NCI-H128 (cell line): ENCODE measurements around the gene GPSM1.

ENCODE experiments used
- DNase-seq: peaks from one replicate; lab custom pipeline; 2025; ENCODE audit not compliant: unreplicated experiment; lab: John Stamatoyannopoulos, UW

The GPSM1 gene

DNA sequence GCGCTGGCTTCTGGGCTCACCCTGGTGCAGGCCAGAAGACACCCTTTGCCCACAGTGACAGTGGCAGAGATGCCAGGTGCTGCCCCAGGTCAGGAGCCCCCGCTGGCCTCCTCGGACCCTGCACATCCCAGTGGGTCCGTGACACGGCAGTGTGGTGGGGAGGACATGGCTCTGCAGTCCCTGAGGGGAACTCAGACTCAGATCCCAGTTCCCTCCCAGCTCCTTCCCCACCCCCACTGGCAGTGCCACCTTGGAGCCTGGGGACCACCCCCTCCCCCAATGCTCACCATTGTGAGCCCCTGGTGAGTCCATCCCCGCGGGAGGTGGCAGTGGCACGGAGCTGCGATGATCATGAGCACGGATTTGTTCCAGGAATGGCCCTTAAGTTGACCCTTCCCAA lies 22.9 kb upstream of the GPSM1 start:
- DNase-seq: no peak

- no peak for DNase-seq
Measured at GRCh38 chr9:136304981-136305380, 22.4 kb upstream of the GPSM1 start.

- no peak for DNase-seq
Measured at GRCh38 chr9:136305804-136306203, 21.5 kb upstream of the GPSM1 start.

GRCh38 chr9:136306211-136307208 lies 20.8 kb upstream of the GPSM1 start:
- no peak for DNase-seq

DNA sequence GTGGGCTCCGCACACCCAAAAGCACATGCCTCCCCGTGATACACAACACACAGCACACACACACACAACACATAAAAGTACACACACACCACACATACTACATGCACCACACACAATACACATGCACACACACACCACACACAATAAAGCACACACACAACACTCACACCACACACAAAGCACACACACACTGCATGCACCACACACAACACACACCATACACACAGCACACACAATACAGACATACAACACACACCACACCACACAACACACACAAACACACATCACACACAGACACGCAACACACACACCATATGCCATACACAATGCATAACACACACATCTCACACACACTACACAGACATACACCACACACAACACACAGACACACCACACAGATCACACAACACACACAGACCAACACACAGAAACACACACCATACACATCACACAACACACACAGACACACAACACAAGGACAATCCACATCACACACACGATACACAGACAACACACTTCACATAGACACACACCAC lies 20.1 kb upstream of the GPSM1 start:
- DNase-seq: no peak

GRCh38 chr9:136308006-136308701 lies 19.2 kb upstream of the GPSM1 start:
- DNase-seq: no peak

DNA sequence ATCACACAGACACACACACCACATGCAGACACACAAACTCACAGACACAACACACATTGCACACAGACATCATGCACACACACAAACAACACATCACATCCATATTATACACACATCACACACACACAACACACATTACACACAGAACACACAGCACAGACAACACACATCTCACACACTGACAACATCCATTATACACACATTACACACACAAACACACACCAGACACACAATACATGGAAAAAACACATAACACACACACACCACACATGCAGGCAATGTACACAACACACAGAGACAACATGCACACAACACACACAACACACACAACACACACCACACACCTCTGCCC lies 18.7 kb upstream of the GPSM1 start:
- DNase-seq: no peak

DNA sequence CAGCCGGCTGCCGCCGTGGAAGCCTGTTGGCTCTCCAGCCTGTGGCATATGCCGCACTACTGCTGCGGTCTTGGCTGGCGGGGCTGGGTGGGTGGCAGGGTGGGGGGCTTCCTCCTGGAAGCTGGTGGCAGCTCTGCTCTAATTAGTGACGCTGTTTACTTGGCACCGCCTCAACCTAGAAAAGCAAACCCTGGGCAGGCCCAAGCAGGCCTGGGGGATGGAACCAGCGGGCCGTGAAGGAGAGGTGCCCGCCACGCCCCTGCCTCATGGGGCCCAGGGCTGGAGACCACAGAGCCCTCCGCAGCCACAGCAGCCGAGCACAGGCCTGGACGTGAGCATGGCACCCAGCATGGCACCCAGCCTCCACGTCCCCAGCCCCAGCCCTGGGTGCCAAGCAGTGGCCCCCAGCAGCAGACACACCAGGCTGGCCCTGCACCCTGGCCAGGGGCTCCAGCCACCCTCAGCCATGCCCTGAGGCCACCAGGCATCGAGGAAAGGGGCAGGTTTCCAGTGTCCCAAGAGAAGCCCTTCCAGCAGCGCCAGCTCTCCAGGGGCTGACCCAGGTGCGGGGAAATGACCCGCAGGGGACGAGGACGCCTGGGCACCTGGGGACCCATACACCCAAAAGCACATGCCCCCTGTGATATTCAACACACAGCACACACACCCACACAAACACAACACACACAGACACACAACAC lies 18.1 kb upstream of the GPSM1 start:
- peak; percentile 74 for DNase-seq

GRCh38 chr9:136309806-136310220 lies 17.5 kb upstream of the GPSM1 start:
- no peak for DNase-seq

DNA sequence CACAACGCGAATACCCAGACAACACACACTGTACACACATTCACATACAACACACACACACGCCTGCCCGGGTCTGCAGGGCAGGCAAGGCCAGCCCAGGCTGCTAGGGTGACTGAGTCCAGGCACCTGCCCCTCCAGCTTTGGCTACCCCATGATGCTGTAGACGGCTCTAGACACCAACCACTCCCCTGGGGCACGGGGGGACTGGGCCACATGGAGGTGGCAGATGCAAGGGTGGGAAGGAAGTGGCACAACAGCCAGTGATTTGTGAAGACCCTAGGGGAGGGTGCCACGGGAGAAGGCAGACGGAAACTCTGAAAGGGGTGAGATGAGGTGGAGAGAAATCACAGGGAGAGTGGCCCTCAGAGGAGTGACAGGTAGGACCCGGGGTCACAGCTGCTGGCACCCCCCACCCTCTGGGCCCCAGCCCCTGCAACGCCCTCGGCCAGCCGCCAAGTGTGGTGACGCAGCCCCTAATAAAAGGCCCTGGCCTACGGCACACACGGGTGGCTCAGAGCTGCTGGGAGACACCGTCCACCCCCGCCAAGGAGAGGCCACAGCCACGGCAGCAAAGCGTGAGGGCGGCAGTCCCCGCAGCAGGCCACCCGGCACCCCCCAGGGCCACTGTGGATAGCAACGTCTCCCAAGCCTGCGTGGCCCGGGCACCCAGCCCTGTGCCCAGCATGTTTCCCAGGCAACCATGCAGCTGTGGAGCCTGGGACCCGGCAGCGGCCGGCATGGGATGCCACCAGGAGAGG lies 16.9 kb upstream of the GPSM1 start:
- no peak for DNase-seq

DNA sequence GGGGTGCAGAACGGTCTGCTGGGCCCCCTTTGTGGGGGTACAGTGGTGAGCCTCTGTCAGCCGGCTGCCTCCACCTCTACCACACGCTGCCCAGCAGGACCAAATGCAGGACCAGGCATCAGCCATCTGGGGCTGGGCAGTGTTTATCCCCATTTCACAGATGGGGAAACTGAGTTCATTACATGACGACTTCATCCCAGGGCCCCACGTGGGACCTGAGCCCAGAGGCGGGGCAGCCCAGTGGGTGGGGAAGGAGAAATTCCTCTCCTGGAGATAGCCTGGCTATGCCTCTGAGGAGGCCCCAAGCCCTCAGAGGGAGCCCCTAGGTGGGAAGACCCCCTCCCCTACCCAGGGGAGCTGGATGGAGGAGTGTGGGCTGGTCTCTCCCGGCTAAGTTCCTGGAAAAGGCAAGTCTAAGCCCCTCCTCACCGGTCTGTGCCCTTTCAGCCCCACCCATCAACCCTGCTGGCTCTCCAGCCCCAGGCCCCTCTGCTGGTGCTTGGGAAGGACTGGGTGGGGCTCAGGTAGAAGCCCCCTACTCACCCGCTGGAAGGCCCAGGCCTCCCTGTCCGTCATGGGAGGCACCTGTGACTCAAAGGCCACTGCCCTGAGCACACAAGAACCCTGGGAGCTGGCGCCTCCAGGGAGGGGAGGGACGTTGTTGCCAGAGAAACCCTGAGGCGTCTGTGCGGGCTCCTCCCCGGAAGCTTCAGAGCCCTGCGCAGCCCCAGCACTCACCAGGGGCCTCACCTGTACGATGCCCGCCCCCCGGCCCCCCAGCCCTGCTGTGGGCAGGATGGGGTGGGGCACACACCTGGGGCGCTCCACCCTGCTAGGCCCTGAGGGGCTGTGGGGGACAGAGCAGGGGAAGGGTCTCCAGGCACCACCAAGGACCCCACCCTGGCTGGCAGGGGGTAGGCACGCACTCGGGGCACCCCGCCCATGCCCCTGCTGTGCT lies 16.0 kb upstream of the GPSM1 start:
- DNase-seq: no peak

DNA sequence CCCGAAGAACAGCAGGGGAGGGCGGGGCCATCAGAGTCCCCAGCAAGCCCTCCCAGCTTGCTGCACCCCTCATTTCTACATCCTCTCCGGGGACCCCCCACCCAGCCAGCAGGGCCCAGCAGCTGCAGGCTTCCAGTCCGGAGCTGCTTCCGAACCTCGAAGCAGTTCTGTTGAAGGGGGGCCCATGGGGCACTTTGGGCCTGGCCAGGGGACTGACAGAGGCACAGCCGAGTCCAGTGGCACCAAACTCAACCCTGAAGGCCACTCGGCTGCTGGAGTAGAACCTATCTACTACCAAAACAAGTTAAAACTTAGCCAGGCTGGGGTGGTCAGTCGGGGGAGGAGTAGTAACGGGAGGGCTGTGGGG lies 15.3 kb upstream of the GPSM1 start:
- DNase-seq: no peak

GRCh38 chr9:136312436-136312835 lies 14.9 kb upstream of the GPSM1 start:
- no peak for DNase-seq

GRCh38 chr9:136313111-136314055 lies 14.0 kb upstream of the GPSM1 start:
- DNase-seq: no peak

DNA sequence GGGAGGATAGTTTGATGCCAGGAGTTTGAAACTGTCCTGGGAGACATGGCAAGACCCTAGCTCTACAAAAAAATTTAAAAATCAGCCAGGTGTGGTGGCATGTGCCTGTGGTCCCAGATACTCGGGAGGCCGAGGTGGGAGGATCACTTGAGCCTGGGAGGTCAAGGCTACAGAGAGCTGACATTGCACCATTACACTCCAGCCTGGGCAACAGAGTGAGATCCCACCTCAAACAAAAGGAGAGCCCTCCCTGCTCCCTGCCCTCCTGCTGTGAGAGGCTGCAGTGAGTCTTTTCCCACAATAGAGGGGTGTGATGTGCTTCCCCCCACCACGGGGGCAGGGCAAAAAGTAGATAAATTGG lies 13.3 kb upstream of the GPSM1 start:
- DNase-seq: no peak

DNA sequence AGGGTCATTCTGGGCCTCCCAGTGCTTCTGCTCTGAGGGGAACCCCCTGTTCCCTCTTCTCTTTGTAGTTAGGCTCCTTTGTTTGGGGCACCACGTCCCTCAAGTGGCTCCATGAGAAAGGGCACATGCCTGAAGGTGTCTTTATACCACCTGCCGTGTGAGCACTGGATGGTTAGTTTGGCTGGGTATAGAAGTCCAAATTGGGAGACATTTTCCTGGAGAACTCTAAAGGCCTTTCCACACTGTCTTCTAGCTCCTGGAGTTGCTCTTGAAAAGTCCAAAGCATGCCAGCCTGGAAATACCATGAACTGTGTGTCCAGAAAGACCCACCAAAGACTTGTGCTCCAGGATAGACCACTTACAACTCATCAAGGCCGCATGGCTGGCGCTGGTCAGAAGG lies 12.4 kb upstream of the GPSM1 start:
- DNase-seq: no peak

DNA sequence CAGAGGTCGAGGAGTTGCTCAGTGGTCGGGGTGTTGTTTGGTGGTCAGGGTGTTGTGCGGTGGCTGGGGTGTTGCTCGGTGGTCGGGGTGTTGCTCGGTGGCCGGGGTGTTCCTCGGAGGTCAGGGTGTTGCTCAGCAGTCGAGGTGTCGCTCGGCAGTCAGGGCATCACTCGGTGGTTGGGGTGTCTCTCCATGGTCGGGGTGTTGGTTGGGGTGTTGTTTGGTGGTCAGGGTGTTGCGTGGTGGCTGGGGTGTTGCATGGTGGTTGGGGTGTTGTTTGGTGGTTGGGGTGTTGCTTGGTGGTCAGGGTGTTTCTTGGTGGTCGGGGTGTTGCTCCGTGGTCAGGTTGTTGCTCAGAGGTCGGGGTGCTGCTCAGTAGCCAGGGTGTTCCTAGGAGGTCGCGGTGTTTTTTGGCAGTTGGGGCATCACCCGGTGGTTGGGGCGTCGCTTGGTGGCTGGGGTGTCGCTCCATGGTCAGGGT lies 11.0 kb upstream of the GPSM1 start:
- no peak for DNase-seq

GRCh38 chr9:136316896-136317676 lies 10.3 kb upstream of the GPSM1 start:
- no peak for DNase-seq
